ENCODE measurements around the gene HCAR3. TPM values are rescaled to one million over a fixed set of nuclear protein-coding genes. Genes with fewer than 3 reads are reported as not detected.

HCAR3 gene
- total and polyA plus RNA-seq, 2 of the 13 experiments (the other 11 are each of a cell fraction or from before 2014, with no cell fraction given): 0.11 to 12.8 TPM

GRCh38 chr12:122726080-122726558 is 9.5 kb upstream of the HCAR3 start (continued):
- TF ChIP-seq, protein P1, sequence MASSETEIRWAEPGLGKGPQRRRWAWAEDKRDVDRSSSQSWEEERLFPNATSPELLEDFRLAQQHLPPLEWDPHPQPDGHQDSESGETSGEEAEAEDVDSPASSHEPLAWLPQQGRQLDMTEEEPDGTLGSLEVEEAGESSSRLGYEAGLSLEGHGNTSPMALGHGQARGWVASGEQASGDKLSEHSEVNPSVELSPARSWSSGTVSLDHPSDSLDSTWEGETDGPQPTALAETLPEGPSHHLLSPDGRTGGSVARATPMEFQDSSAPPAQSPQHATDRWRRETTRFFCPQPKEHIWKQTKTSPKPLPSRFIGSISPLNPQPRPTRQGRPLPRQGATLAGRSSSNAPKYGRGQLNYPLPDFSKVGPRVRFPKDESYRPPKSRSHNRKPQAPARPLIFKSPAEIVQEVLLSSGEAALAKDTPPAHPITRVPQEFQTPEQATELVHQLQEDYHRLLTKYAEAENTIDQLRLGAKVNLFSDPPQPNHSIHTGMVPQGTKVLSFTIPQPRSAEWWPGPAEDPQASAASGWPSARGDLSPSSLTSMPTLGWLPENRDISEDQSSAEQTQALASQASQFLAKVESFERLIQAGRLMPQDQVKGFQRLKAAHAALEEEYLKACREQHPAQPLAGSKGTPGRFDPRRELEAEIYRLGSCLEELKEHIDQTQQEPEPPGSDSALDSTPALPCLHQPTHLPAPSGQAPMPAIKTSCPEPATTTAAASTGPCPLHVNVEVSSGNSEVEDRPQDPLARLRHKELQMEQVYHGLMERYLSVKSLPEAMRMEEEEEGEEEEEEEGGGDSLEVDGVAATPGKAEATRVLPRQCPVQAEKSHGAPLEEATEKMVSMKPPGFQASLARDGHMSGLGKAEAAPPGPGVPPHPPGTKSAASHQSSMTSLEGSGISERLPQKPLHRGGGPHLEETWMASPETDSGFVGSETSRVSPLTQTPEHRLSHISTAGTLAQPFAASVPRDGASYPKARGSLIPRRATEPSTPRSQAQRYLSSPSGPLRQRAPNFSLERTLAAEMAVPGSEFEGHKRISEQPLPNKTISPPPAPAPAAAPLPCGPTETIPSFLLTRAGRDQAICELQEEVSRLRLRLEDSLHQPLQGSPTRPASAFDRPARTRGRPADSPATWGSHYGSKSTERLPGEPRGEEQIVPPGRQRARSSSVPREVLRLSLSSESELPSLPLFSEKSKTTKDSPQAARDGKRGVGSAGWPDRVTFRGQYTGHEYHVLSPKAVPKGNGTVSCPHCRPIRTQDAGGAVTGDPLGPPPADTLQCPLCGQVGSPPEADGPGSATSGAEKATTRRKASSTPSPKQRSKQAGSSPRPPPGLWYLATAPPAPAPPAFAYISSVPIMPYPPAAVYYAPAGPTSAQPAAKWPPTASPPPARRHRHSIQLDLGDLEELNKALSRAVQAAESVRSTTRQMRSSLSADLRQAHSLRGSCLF (CRISPR knock-in tag; IDR thresholded peaks at IDR 0.05; ENCODE audit: borderline replicate concordance): no peak
- TF ChIP-seq RARA (CRISPR knock-in tag; IDR thresholded peaks at IDR 0.05) (0 out of 2 replicates have a peak, but pooled peaks have one; percentile 31), POLR2A (IDR thresholded peaks at IDR 0.05; ENCODE audit: insufficient read depth in 1 of 2, low read depth in 2 of 2, low read length in 2 of 2) (no peak), SOX5 (CRISPR knock-in tag; IDR thresholded peaks at IDR 0.05; ENCODE audit: borderline replicate concordance) (peak; percentile 86; the same call in 1 of the 2 replicates), FOXP4 (CRISPR knock-in tag; IDR thresholded peaks at IDR 0.05) (0 out of 2 replicates have a peak, but pooled peaks have one; percentile 16), DR1 (CRISPR knock-in tag; IDR thresholded peaks at IDR 0.05) (no peak), ZNF614 (CRISPR knock-in tag; IDR thresholded peaks at IDR 0.05; ENCODE audit: borderline replicate concordance) (no peak), TAF15 (IDR thresholded peaks at IDR 0.05; ENCODE audit: low read depth, low read length, poor library complexity, severe bottlenecking) (no peak), ZNF274 (CRISPR knock-in tag; IDR thresholded peaks at IDR 0.05) (no peak), ZNF609 (CRISPR knock-in tag; IDR thresholded peaks at IDR 0.05; ENCODE audit: borderline replicate concordance) (no peak), THAP11 (CRISPR knock-in tag; IDR thresholded peaks at IDR 0.05) (no peak), MEIS2 (CRISPR knock-in tag; IDR thresholded peaks at IDR 0.05) (no peak), GABPA (IDR thresholded peaks at IDR 0.05; ENCODE audit: low read depth, low read length) (no peak), GABPA (CRISPR knock-in tag; IDR thresholded peaks at IDR 0.05; ENCODE audit: low read depth) (0 out of 2 replicates have a peak, but pooled peaks have one; percentile 14), EP300 (IDR thresholded peaks at IDR 0.05; ENCODE audit: low read depth in 2 of 2, low read length in 2 of 2) (peak in 1 of 2 experiments; percentile 33; a peak in 2 of 4 replicates), EP300 (CRISPR knock-in tag; IDR thresholded peaks at IDR 0.05; ENCODE audit: borderline replicate concordance) (no peak), ZSCAN29 (CRISPR knock-in tag; conservative IDR thresholded peaks at IDR 0.05) (no peak)
- TF ChIP-seq, protein P2, sequence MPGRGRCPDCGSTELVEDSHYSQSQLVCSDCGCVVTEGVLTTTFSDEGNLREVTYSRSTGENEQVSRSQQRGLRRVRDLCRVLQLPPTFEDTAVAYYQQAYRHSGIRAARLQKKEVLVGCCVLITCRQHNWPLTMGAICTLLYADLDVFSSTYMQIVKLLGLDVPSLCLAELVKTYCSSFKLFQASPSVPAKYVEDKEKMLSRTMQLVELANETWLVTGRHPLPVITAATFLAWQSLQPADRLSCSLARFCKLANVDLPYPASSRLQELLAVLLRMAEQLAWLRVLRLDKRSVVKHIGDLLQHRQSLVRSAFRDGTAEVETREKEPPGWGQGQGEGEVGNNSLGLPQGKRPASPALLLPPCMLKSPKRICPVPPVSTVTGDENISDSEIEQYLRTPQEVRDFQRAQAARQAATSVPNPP (CRISPR knock-in tag; IDR thresholded peaks at IDR 0.05): no peak
